Brain microvascular endothelial cell (primary cell): ENCODE results near the gene HPN.
"Not testable (repeated sequence)": the region's sequence is repeated elsewhere in the genome, so short reads cannot be mapped to it uniquely, and the experiment has no call there.

ENCODE experiments used
- DNase-seq: peaks from one replicate; pipeline ENCODE4 v3.0.0-alpha.2; 2020
- H3K27ac ChIP-seq: fragments of 250-450 bp; sonication (Bioruptor Pico); 2 replicates; pipeline ENCODE4 v1.5.1; 2020; ENCODE audit warnings: mild to moderate bottlenecking, moderate library complexity
- H3K27me3 ChIP-seq: fragments of 250-450 bp; sonication (Bioruptor Pico); replicated peaks from 2 replicates; pipeline ENCODE4 v1.5.1; 2020; ENCODE audit warnings: mild to moderate bottlenecking
- H3K36me3 ChIP-seq: fragments of 250-450 bp; sonication (Bioruptor Pico); replicated peaks from 2 replicates; pipeline ENCODE4 v1.5.1; 2020; ENCODE audit warnings: mild to moderate bottlenecking
- H3K4me3 ChIP-seq: 2 replicates; pipeline ENCODE4 v1.5.1; 2011; ENCODE audit warnings: low read depth, mild to moderate bottlenecking, control low read depth, low read length, moderate library complexity
- CTCF ChIP-seq: IDR thresholded peaks from 2 replicates; pipeline ENCODE4 v1.5.1; 2011; ENCODE audit warnings: low read depth, mild to moderate bottlenecking, moderate library complexity, low read length, control low read depth, inconsistent platforms; ENCODE audit errors: missing control alignments
- in situ Hi-C: cut with HindIII; loops from 2 replicates; pipeline ENCODE4 v1.10.0; 2017; ENCODE audit warnings: low sequenced_read_pairs, low pct_ligation_motif_present

The HPN gene

GRCh38 chr19:35025969-35026368 lies 15.6 kb upstream of the HPN start:
- Histone ChIP-seq H3K36me3 (peaks cover 65% of the 10 kb centered on the region), H3K4me3 (no peak overlapping the region), H3K27ac (no peak overlapping the region), H3K27me3 (no peaks in the 10 kb centered on the region)
- no peak for TF ChIP-seq CTCF
- in situ Hi-C loops = no loop called here
- no peak for DNase-seq

- in situ Hi-C loops = no loop called here
- Histone ChIP-seq H3K36me3 (peaks cover 61% of the 10 kb centered on the region), H3K4me3 (no peak overlapping the region), H3K27ac (no peak overlapping the region), H3K27me3 (no peaks in the 10 kb centered on the region)
- no peak for TF ChIP-seq CTCF
- DNase-seq = no peak
Observed at GRCh38 chr19:35026418-35026817, 15.1 kb upstream of the HPN start.

DNA sequence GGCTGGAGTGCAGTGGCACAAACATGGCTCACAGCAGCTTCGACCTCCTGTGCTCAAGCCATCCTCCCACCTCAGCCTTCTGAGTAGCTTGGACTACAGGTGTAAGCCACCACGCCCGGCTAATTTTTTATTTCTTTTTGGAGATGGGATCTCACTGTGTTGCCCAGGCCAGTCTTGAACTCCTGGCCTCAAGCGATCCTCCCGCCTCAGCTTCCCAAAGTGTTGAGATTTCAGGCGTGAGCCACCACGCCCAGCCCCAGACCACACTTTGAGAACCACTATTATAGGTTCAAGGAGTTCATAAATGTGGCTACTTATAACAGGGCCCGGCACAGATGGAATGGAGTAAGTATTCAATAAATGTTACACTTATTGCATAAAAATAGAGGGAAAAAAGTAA lies 14.5 kb upstream of the HPN start:
- DNase-seq = no peak
- no peak for TF ChIP-seq CTCF
- Histone ChIP-seq H3K27ac (no peak overlapping the region), H3K36me3 (peaks cover 55% of the 10 kb centered on the region), H3K27me3 (no peaks in the 10 kb centered on the region), H3K4me3 (no peak overlapping the region)
- in situ Hi-C loops = no loop called here

GRCh38 chr19:35027851-35028599 lies 13.5 kb upstream of the HPN start:
- in situ Hi-C loops = no loop called here

GRCh38 chr19:35028600-35028885 lies 13.0 kb upstream of the HPN start:
- H3K27ac ChIP-seq, DNase-seq, H3K4me3 ChIP-seq, in situ Hi-C loops, H3K27me3 ChIP-seq: not testable (repeated sequence)
- peaks cover 42% of the 10 kb centered on the region for H3K36me3 ChIP-seq

More at GRCh38 chr19:35027851-35028599, 13.5 kb upstream of the HPN start:
- DNase-seq = peak; percentile 29
- TF ChIP-seq CTCF = no peak
- H3K36me3 ChIP-seq = peaks cover 47% of the 10 kb centered on the region
- H3K27ac ChIP-seq = no peak overlapping the region
- no peaks in the 10 kb centered on the region for H3K27me3 ChIP-seq
- H3K4me3 ChIP-seq = no peak overlapping the region

- H3K4me3 ChIP-seq, DNase-seq, in situ Hi-C loops, H3K27me3 ChIP-seq, H3K27ac ChIP-seq: not testable (repeated sequence)
- peaks cover 34% of the 10 kb centered on the region for H3K36me3 ChIP-seq
Observed at GRCh38 chr19:35029275-35029736, 12.2 kb upstream of the HPN start.

DNA sequence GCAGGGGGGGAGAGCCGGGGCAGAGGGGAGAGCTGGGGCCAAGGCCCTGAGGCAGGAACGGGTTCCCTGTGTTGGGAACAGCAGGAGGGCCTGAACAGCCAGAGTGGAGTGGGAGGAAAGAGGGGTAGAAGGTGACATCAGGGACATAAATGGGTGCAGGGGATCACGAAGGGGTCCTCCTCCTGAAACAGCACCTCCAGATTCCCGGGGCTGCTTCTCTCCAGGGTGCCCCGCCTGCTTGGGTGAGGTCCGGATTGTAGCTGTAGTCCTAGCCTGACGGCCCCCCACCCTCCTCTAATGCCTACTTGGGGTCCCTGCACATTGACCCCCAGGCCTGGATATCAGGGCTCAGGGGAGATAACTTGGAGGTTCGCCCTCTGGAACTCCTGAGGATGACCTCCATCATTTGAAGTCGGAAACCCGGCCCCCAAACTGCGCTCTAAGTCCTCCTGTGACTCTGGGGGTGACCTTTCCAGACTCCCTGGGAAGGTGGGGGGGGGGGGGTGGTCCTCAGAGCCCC lies 11.7 kb upstream of the HPN start:
- TF ChIP-seq CTCF = no peak
- no peak for DNase-seq
- peaks cover 31% of the 10 kb centered on the region for H3K36me3 ChIP-seq
- in situ Hi-C loops = no loop called here
- H3K27me3 ChIP-seq = no peaks in the 10 kb centered on the region
- H3K27ac ChIP-seq = no peak overlapping the region
- peak overlapping the region; percentile 32 for H3K4me3 ChIP-seq
